ENCODE results near the gene PTCD2.
A peak's percentile ranks its signal among the peaks of the same experiment; 100 is the strongest.
"Not testable (repeated sequence)": the region's sequence is repeated elsewhere in the genome, so short reads cannot be mapped to it uniquely, and the experiment has no call there.

The PTCD2 gene

DNA sequence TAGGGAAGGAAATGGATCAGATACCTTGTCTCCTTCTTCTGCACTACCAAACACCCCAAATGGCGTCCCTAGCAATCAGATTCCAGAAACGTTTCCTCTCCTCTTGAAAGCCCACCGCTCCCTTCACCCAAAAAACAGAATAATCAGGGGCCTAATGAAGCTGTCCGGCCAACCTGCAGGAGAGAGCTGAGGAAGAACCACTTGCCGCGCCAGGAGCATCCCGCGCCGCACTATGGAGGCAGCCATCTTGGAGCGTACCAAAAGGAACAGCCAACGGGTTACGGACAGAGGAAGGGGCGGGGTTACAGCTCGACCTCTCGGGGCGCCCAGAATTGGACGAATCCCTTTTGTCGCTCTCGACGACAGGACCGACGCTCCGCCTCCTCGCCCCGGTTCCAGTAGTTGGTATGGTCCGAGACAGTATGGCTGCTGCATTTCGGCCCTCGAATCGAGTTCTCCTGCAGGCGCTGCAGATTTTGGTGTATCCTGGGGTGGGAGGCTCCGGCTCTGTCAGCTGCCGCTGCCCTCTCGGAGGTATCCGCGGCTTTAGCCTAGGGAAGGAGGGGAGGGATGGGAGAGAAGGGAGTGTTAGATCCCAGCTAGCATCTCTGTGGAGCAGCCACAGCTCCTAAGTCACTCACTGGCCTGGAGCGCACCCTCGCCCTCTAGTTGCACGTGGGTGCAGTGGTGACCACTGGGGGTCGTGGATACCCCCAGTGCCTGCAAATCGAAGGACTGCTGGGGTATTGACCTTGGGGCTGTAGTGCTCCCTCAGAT, at the start of gene PTCD2, which contains the start of gene MRPS27:
Gene PTCD2, plus strand, starts transcription at position 398 of the 777 bp plus-strand sequence. Its CDS starts 10 bp downstream, at position 408.
Gene MRPS27, minus strand, starts transcription at position 265 of the 777 bp plus-strand sequence. Its CDS starts 19 bp downstream, at position 246.
- peak; percentile 92 for DNase-seq

GRCh38 chr5:72271702-72272101, 48.5 kb upstream of the PTCD2 start:
- DNase-seq: no peak

DNA sequence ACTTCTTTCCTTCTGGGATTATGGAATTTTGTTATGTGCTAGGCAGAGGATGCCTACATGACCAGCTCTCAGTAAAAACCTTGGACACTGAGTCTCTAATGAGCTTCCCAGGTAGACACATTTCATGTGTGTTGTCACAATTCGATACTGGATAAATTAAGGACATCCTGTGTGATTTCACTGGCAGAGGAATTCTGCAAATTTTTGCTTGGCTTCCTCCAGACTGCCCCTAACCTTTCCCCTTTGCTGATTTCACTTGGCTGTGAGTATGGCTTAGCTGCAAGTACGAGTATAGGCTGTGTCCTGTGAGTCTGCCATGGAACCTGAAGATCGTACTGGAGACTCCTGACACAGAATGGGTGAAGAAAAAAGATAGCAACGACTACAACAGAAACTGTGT, 47.8 kb upstream of the PTCD2 start:
- DNase-seq: no peak

GRCh38 chr5:72273547-72273946, 46.6 kb upstream of the PTCD2 start:
- DNase-seq: no peak

DNA sequence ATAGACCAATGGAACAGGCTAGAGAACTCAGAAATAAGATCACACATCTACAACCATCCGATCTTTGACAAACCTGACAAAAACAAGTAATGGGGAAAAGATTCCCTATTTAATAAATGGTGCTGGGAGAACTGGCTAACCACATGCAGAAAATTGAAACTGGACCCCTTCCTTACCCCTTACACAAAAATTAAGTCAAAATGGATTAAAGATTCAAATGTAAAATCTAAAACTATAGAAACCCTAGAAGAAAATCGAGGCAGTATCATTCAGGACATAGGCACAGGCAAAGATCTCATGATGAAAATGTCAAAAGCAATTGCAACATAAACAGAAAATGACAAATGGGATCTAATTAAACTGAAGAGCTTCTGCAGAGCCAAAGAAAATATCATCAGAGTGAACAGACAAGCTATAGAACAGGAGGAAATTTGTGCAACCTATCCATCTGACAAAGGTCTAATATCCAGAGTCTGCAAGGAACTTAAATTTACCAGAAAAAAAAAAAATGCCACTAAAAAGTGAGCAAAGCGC, 43.9 kb upstream of the PTCD2 start:
- DNase-seq: no peak

- DNase-seq: no peak
These were observed 39.5 kb upstream of the PTCD2 start for GRCh38 chr5:72280581-72281069.

DNA sequence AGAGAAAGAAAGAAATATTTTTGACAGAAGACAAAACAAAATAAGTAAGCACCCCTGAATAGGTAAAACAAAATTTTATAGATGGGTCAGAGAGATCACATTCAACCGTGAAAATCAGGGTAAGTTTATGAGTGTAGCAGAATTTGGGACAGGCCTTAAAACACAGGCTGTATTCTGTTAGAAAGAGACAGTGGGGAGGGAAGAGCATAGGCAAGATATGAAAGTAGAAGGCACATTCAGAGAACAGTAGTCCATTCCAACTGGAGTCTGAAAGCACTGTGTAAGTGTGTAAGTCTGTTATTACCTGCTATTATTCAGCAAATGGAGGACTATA, 38.8 kb upstream of the PTCD2 start:
- DNase-seq: no peak

DNA sequence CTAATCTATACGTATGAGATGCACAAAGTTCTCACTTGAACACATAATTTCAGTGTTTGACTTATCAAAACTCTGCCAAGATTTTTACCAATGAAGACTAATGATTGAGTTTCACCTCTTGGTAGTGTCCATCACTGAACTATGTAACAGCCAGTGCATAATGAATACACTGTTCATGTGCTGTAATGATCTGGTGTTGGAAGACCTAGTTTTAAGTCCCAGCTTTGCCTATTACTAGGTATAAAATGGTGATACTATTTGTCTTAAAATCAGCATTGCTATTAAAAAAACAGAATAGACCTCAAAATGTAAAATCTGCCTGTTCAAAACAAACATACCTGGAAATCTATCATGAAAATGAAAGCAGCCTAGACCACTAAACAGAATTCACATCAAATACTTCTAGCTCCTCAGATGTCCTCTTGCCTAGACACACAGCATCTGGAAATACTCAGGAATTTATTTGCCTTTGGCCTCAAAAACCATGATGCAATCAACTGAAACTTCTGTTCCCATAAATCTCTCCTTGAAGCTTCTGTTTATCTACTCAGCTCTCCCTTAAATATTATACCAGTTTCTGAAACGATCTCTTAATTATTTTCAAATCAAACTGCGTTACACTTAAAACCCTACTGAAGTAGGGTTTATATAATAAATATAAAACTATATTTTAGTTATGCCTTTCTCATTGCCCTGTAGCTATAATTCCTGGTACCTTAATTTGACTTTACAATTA, 38.2 kb upstream of the PTCD2 start:
- no peak for DNase-seq

DNA sequence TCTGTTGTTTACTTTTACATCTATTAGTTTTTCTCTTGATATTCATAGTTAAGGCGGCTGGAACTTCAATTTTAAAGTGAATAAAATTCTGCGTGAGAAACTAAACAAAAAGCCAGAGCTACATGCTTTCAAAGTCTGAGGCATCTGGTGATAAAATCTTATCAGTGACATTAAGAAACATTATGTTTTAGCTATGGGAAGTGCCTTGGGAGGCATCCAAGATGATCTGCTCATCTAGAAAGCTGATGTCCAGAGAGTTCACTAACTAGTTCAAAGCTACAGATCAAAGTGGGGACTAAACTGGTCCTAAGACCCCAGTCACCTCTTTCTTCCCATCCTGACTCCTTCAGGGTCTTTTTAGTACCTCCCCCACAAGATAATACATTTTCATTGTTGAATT, 37.3 kb upstream of the PTCD2 start:
- no peak for DNase-seq

- no peak for DNase-seq
These were observed 36.8 kb upstream of the PTCD2 start for GRCh38 chr5:72283358-72283757.

DNA sequence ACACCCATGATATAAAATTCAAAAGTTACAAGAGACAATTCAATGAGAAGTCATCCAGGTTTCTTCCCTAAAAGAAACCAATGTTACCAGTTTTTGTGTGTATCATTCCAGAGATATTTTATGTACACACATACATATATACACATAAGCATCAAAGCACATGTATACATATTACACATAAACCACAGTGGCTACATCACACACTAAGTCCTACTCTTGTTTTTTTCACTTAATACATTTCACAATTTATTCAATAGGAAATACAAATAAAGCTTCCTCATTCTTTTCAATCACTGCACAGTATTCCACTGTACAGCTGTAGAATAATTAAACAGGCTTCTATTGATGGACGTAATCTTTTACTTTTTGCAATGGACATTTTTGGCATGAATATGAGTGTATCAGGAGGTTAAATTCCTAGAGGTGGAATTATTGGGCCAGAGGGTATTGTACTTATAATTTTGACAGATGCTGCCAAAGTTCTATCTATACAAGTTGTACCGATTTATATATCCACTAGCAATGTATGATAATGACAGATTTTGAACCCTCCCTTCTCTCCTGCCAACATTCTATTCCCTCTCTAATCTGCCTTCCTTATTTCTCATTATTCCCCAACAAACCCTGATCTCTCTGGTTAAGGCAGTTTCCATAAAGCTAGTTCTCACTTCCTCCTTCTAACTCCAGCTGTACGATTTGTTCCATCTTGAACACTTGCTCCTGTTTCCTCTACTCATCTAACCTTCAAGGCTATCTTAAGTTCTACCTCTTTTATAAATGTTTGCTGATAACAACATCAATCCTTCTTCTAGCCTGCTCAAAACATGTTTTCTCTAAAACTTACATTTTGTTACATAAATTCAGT, 35.4 kb upstream of the PTCD2 start:
- no peak for DNase-seq

GRCh38 chr5:72285424-72285821, 34.8 kb upstream of the PTCD2 start:
- no peak for DNase-seq

GRCh38 chr5:72286798-72287197, 33.4 kb upstream of the PTCD2 start:
- no peak for DNase-seq

- DNase-seq: no peak
These were observed 31.2 kb upstream of the PTCD2 start for GRCh38 chr5:72288924-72289323.

- no peak for DNase-seq
These were observed 29.6 kb upstream of the PTCD2 start for GRCh38 chr5:72290356-72291133.

GRCh38 chr5:72291601-72292000, 28.6 kb upstream of the PTCD2 start:
- no peak for DNase-seq

GRCh38 chr5:72292411-72292810, 27.8 kb upstream of the PTCD2 start:
- DNase-seq: no peak

DNA sequence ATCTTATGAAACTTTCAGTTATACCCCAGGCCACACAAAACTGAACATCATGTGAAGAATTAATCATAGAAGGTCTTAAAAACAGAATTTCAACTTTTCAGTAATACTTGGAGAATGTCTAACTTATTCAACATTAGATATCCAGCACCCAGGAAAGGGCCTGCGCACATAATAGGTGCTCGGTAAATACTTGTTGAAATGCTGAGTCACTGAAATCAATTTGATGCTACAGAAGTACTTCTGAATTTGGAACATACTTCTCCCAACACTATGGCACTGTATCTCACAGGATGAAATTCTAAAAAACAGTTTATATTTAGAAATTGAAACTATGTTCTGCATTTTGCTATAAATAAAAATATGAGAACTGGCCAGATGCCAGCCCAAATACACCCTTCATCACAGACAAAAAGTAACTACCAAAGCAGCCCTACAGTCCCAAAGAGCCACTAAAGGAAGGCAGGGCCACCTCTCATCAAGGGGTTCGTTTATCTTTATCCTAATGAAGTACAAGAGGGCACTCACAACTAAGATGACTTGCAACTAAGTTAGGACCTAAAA, 26.6 kb upstream of the PTCD2 start:
- no peak for DNase-seq

DNA sequence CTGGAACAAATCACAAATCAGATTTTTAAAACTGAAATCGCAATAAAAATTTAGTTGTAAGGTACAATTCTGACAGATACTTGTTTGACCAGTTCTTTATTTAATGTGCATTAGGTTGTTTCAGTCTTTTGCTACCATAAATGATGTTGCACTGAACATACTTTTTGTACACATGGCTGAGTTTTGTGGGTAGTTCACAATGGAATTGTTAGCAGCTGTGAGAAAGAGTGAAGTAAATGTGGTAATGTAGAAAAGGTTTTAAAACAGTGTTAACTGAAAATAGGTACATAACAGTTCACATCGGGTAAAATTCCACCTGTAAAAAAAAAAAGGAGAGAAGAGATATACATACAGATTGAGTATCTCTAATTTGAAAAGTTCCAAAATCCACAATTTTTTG, 25.7 kb upstream of the PTCD2 start:
- no peak for DNase-seq

DNA sequence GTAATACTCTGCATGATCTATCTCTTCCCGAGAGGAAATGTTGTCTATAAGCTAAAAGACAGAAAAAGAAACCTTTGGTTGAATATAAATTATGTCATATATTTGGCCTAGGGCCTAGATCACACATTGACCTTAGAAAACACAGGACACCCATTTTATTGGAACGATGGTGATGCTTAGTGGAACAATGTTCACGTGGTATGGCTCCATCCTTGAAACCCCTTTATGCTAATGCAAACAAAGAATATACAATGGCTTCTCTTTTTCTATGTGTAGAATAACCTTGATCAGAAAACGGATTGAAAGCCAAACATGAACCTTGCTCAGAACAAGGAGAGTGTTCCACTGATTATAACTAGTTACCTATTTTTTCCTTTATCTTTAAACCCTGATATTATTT, 24.6 kb upstream of the PTCD2 start:
- no peak for DNase-seq

DNA sequence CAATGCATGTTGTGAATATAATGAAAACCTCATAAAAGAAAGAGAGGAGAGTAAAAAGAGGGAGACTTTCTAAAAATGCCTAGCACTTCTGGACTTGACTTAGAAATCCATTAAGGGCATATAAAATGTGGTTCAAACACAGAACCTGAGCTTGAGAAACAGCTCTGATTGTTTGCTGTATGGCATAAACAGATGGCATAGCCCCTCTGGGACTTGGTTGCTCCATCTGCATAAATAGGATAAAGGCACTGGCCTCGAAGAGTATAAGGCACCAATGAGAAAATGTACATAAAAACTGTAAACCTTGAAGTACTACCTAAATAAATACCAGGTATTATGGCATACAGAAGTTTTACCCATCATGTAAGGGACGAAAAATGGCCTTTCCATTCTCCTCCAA, 23.9 kb upstream of the PTCD2 start:
- no peak for DNase-seq

- DNase-seq: not testable (repeated sequence)
These were observed 22.0 kb upstream of the PTCD2 start for GRCh38 chr5:72298136-72298535.

All from activated CD8-positive, alpha-beta memory T cell treated with anti-CD3 and anti-CD28 coated beads, Interleukin-2, amount 50 U/mL, for 4 hours (primary cell).